ENCODE results near the gene NABP1. TPM values are rescaled to one million over a fixed set of nuclear protein-coding genes. Genes with fewer than 3 reads are reported as not detected.

The NABP1 gene
- total and polyA plus RNA-seq, 10 of the 15 experiments (the other 5 are each of a cell fraction or from before 2014, with no cell fraction given): 22.9 to 65.7 (median 39.9) TPM

- TF ChIP-seq MTA3 (IDR thresholded peaks at IDR 0.05; ENCODE audit: borderline replicate concordance, low read length) (peak; percentile 55; the same call in 1 of the 2 replicates), BCL11A (IDR thresholded peaks at IDR 0.05; ENCODE audit: low read depth, low read length) (peak; percentile 19; the same call in 1 of the 2 replicates), NFIC (IDR thresholded peaks at IDR 0.05; ENCODE audit: low read depth, low read length) (peak; percentile 70), CEBPB (IDR thresholded peaks at IDR 0.05; ENCODE audit: borderline replicate concordance in 1 of 2, low read depth in 2 of 2, low read length in 2 of 2) (peak in 1 of 2 experiments; percentile 43; a peak in 1 of 4 replicates), NR2F1 (conservative IDR thresholded peaks at IDR 0.05) (peak; percentile 61; the same call in 1 of the 2 replicates), RBBP5 (conservative IDR thresholded peaks at IDR 0.05) (no peak)
Observed at GRCh38 chr2:191676790-191677645, 918 bp upstream of the NABP1 start (continued).

GRCh38 chr2:191678437-191679100 lies 633 bp downstream of the NABP1 start:
- peak overlapping the region; percentile 91 for H3K9ac ChIP-seq (ENCODE audit: control insufficient read depth, insufficient read depth, low read length)
- no peak for TF ChIP-seq PRDM15 (CRISPR knock-in tag; IDR thresholded peaks at IDR 0.05)
- TF ChIP-seq NRF1 (conservative IDR thresholded peaks at IDR 0.05; ENCODE audit: low read depth, low read length): no peak
- TF ChIP-seq HDGF (IDR thresholded peaks at IDR 0.05): no peak
- TF ChIP-seq IKZF2 (IDR thresholded peaks at IDR 0.05): peak in 1 of 2 experiments; percentile 10; a peak in 1 of 4 replicates
- no peak for TF ChIP-seq ZNF207 (IDR thresholded peaks at IDR 0.05; ENCODE audit: borderline replicate concordance)
- no peak for TF ChIP-seq GATAD2B (conservative IDR thresholded peaks at IDR 0.05; ENCODE audit: low read depth)
- TF ChIP-seq CBX5 (IDR thresholded peaks at IDR 0.05; ENCODE audit: low read depth): no peak
- 0 out of 2 replicates have a peak, but pooled peaks have one; percentile 43 for TF ChIP-seq FOXM1 (IDR thresholded peaks at IDR 0.05; ENCODE audit: low read depth, low read length)
- TF ChIP-seq LARP7 (IDR thresholded peaks at IDR 0.05): no peak
- TF ChIP-seq SRF (IDR thresholded peaks at IDR 0.05; ENCODE audit: low read depth in 2 of 2, low read length in 2 of 2): no peak

More at GRCh38 chr2:191678437-191679100, 633 bp downstream of the NABP1 start:
- ChIA-PET CTCF (interaction anchor here (1.3 to 3.1 kb wide), 2 partner anchors 12 to 40 kb away, joined by 3 to 27 read pairs; no protein-coding TSS in a partner anchor), RAD21 (ENCODE audit: unreplicated experiment) (interaction anchor here (0.7 to 5.2 kb wide), 6 partner anchors 10 to 60 kb away, joined by 3 to 67 read pairs (median 9); no protein-coding TSS in a partner anchor), POLR2A (interaction anchor here (0.6 to 8.1 kb wide), 13 partner anchors 9 to 1433 kb away, joined by 3 to 102 read pairs (median 4); no protein-coding TSS in a partner anchor), SMC1A (ENCODE audit: uncharacterized antibody, unreplicated experiment) (interaction anchor here (1.0 to 10.4 kb wide), 6 partner anchors 10 to 624 kb away, joined by 3 to 126 read pairs (median 22); no protein-coding TSS in a partner anchor)
- DNase-seq (ENCODE audit: low read depth, low spot score) (no peak), FAIRE-seq (no peak), ATAC-seq (peak; percentile 20)
- peak overlapping the region; percentile 66 for H3K4me2 ChIP-seq (ENCODE audit: control insufficient read depth, insufficient read depth)
- H3K4me1 ChIP-seq (ENCODE audit: control insufficient read depth, insufficient read depth, low read length): peaks cover 24% of the 10 kb centered on the region
- H3K4me3 ChIP-seq: peak overlapping the region; percentile 87
- peak overlapping the region; percentile 64 for H2AFZ ChIP-seq (ENCODE audit: control insufficient read depth, low read depth, low read length)
- intact Hi-C loops (cut with micrococcal nuclease; ENCODE audit: unreplicated experiment): loop anchor here (1.0 to 5.0 kb wide), 4 partner anchors 16 to 62 kb away; no protein-coding TSS in a partner anchor
- BruUV-seq (replicated peaks): TSS peak; percentile 68
- peak overlapping the region; percentile 89 for H3K27ac ChIP-seq (ENCODE audit: control insufficient read depth, insufficient read depth)
- under 1% methylated on average over 34 of the region's 40 CpGs for WGBS (ENCODE audit: insufficient coverage, insufficient replicate concordance, low lambda C conversion rate, missing lambda C conversion rate)
- H3K27me3 ChIP-seq (replicated peaks in 1 of 2; ENCODE audit: control insufficient read depth in 2 of 2, insufficient read depth in 2 of 2, low read length in 1 of 2): no peaks in the 10 kb centered on the region
- H4K20me1 ChIP-seq (ENCODE audit: control insufficient read depth, insufficient read depth): no peaks in the 10 kb centered on the region
- H3K79me2 ChIP-seq (ENCODE audit: control insufficient read depth, insufficient read depth, low read length): peaks cover 56% of the 10 kb centered on the region
- H3K9me3 ChIP-seq (replicated peaks; ENCODE audit: control insufficient read depth, insufficient read depth, low read length): no peaks in the 10 kb centered on the region
- in situ Hi-C loops (cut with MboI): no loop called here
- peaks cover 3 to 15% of the 10 kb centered on the region in 2 experiments; a peak in 3 of 4 replicates for H3K36me3 ChIP-seq (ENCODE audit: control insufficient read depth in 2 of 2, insufficient read depth in 2 of 2, low read length in 1 of 2)
